Osteocyte (in vitro differentiated cells): ENCODE measurements around the gene GMEB2. TPM values are rescaled to one million over a fixed set of nuclear protein-coding genes. Genes with fewer than 3 reads are reported as not detected.
"Not testable (repeated sequence)": the region's sequence is repeated elsewhere in the genome, so short reads cannot be mapped to it uniquely, and the experiment has no call there.

Source experiments
- DNase-seq: peaks from one replicate; pipeline ENCODE4 v3.0.0; 2021; ENCODE audit warnings: mixed read lengths; ENCODE audit not compliant: unreplicated experiment; ENCODE audit errors: extremely low spot score
- H3K27ac Mint-ChIP-seq: one replicate; pipeline ENCODE4 v1.8.0; 2021; ENCODE audit warnings: mild to moderate bottlenecking, mixed read lengths; ENCODE audit not compliant: unreplicated experiment
- H3K27me3 Mint-ChIP-seq: one replicate; pipeline ENCODE4 v1.8.0; 2021; ENCODE audit warnings: mixed read lengths; ENCODE audit not compliant: unreplicated experiment
- H3K36me3 Mint-ChIP-seq: one replicate; pipeline ENCODE4 v1.8.0; 2021; ENCODE audit warnings: mixed read lengths; ENCODE audit not compliant: unreplicated experiment
- H3K4me1 Mint-ChIP-seq: one replicate; pipeline ENCODE4 v1.8.0; 2021; ENCODE audit warnings: mixed read lengths; ENCODE audit not compliant: unreplicated experiment
- H3K4me3 Mint-ChIP-seq: one replicate; pipeline ENCODE4 v1.8.0; 2021; ENCODE audit warnings: mild to moderate bottlenecking, moderate library complexity, mixed read lengths; ENCODE audit not compliant: unreplicated experiment
- H3K9me3 Mint-ChIP-seq: one replicate; pipeline ENCODE4 v1.8.0; 2021; ENCODE audit warnings: mixed read lengths; ENCODE audit not compliant: unreplicated experiment
- CTCF ChIP-seq: fragments of 200-600 bp; sonication (generic); IDR thresholded peaks from 2 replicates; pipeline ENCODE4 v1.5.0; 2021; ENCODE audit warnings: antibody characterized with exemption, mild to moderate bottlenecking, moderate library complexity
- total RNA-seq: library from RNA; stranded (reverse); gene quantifications from 2 replicates; pipeline ENCODE4 v1.2.1, GENCODE V29; 2021

The GMEB2 gene
- total RNA-seq, 1 donor from 2014 or later, result 12.1 TPM

DNA sequence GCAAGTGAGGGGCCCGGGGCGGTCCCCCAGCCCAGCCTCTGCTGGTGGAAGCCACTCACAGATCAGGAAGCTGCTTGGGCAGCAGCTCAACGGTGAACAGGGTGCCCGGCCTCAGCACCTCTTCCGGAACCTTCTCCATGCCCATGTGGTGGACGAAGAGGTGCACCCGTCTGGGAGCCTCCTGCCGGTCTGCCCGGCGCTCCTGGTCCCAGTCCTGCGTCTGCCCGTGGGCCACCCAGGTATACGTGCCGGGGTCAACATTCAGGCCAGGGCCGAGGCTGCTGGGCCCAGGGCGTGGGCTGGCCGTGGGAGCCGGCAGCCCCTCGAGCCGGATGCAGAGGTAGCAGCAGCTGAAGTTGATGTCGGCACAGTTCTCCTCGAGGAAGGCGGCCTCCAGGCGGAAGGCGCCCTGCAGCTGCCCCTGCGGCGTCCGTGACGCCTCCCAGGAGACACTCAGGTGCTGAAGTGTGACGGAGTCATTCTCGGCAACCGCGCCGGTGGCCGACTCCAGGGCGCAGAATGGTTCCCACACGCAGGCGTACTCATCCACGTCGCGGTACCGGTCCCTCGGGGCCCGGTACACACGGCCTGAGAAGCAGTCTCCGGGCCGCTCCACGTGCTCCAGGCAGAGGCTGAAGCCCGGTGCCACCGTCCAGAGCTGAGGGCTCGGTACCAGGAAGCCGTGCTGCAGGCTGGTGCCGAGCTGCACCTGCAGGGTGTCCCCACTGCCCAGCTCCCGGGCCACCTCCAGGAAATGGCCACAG lies 64.3 kb downstream of the GMEB2 start:
- Mint-ChIP-seq H3K36me3 (peaks cover 4% of the 10 kb centered on the region), H3K27ac (no peak overlapping the region), H3K4me1 (peaks cover 2% of the 10 kb centered on the region), H3K4me3 (no peak overlapping the region), H3K9me3 (no peaks in the 10 kb centered on the region), H3K27me3 (no peaks in the 10 kb centered on the region)
- no peak for TF ChIP-seq CTCF
- DNase-seq, result no peak

- no peak for DNase-seq
- Mint-ChIP-seq H3K36me3 (peaks cover 4% of the 10 kb centered on the region), H3K27ac (no peak overlapping the region), H3K4me3 (no peak overlapping the region), H3K9me3 (no peaks in the 10 kb centered on the region), H3K4me1 (peaks cover 3% of the 10 kb centered on the region), H3K27me3 (no peaks in the 10 kb centered on the region)
- no peak for TF ChIP-seq CTCF
Measured at GRCh38 chr20:63561624-63562396, 65.1 kb downstream of the GMEB2 start.

DNA sequence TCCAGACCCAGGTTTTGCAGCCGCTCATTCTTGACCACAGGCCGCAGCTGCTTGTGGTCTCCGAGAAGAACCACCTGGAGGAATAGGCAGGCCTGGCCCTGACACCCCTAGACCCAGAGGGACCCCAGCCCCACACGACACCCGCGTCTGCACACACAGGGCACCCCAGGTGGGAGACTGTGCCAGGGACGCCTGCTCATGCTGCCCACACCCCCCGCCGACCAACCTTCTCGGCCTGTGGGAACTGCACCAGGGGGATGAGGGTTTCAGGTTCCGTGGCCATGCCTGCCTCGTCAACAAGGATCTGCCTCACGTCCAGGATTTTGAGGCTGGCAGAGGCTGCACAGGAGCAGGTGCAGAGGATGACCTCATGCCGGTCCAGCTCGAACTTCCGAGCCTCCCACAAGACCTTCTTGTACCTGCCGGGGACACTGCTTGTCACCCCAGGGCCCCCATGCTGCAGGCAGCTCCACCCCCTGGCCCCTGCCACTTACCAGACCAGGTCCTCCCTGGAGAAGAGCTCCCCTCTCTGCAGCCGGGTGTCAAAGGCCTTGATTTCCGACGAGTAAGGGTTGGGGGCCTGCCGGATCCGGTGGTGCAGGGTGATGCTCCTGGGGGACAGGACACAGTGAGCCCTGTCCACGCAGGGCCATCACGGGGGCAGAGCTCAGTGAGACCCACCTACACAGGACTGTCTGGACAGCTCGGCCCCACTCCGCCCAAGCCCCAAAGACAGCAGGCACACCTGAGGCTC lies 65.9 kb downstream of the GMEB2 start:
- H3K4me3 Mint-ChIP-seq, result no peak overlapping the region
- DNase-seq, result no peak
- peaks cover 6% of the 10 kb centered on the region for H3K4me1 Mint-ChIP-seq
- peaks cover 4% of the 10 kb centered on the region for H3K36me3 Mint-ChIP-seq
- no peaks in the 10 kb centered on the region for H3K27me3 Mint-ChIP-seq
- TF ChIP-seq CTCF, result no peak
- no peaks in the 10 kb centered on the region for H3K9me3 Mint-ChIP-seq
- H3K27ac Mint-ChIP-seq, result no peak overlapping the region

GRCh38 chr20:63560333-63560805 lies 66.5 kb downstream of the GMEB2 start:
- Mint-ChIP-seq H3K27me3 (no peaks in the 10 kb centered on the region), H3K4me3 (no peak overlapping the region), H3K9me3 (no peaks in the 10 kb centered on the region), H3K4me1 (peaks cover 6% of the 10 kb centered on the region), H3K36me3 (peaks cover 4% of the 10 kb centered on the region), H3K27ac (no peak overlapping the region)
- DNase-seq, result no peak
- TF ChIP-seq CTCF, result no peak

DNA sequence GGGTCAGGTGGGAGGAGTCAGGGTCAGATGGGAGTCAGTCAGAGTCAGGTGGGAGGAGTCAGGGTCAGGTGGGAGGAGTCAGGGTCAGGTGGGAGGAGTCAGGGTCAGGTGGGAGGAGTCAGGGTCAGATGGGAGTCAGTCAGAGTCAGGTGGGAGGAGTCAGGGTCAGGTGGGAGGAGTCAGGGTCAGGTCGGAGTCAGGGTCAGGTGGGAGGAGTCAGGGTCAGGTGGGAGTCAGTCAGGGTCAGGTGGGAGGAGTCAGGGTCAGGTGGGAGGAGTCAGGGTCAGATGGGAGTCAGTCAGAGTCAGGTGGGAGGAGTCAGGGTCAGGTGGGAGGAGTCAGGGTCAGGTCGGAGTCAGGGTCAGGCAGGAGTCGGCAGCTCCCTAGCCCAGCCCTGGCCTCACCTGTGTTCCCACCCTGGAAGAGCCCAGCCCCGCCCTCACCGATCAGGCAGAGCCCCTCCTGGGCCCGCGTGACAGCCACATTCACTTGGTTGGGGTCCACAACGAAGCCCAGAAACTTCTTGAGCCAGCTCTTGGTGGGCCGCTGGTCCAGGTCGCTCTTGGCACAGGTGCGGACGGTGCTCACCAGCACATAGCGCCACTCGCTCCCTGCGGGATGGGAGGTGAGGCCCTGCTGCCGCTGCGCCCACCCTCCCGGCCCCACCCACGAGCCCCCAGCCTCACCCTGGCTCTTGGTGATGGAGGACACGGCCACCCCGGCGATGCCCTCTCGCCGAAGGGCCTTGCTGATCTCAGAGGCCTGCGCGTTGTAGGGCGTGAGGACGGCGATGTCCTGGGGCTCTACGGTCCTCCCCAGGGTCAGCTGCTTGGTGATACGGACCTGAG lies 67.2 kb downstream of the GMEB2 start:
- H3K4me1 Mint-ChIP-seq, H3K36me3 Mint-ChIP-seq, H3K9me3 Mint-ChIP-seq, H3K27me3 Mint-ChIP-seq, H3K4me3 Mint-ChIP-seq, H3K27ac Mint-ChIP-seq, DNase-seq: not testable (repeated sequence)
